Measurements from ENCODE around the gene CTNND1. TPM values are rescaled to one million over a fixed set of nuclear protein-coding genes. Genes with fewer than 3 reads are reported as not detected.

Gene CTNND1
- total and polyA plus RNA-seq, 10 of the 15 experiments (the other 5 are each of a cell fraction or from before 2014, with no cell fraction given) = 4.7 to 70.0 (median 30.0) TPM

DNA sequence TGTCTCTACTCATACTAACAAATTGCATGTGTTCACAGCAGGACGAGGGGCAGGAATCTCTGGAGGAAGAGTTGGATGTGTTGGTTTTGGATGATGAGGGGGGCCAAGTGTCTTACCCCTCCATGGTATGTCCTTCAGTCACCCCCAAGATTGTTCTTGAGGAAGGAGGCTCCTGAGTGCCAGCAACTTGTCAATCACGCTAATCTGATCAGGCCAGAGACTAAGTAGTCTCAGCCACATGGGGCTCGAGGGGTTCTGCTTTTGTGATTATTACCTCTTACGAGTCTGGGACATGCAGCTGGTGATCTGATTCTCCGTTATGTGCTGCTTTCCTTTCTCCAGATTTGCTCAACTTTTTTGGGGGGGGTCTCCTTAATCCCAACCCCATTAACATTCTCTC is 54.3 kb downstream of the CTNND1 start:
- in situ Hi-C loops (cut with MboI) = loop anchor here (25.0 kb wide), 1 partner anchor 696 kb away; the partner anchor contains the start of gene OR5B21
- RAD21 ChIA-PET (ENCODE audit: unreplicated experiment) = interaction anchor here (1.1 kb wide), 1 partner anchor 698 kb away, joined by 4 read pairs; no protein-coding TSS in a partner anchor
- CTCF ChIA-PET = no interaction called here
- no peak for TF ChIP-seq ZNF384 (IDR thresholded peaks at IDR 0.05; ENCODE audit: borderline replicate concordance, low read depth, low read length)
- TF ChIP-seq MEF2A (IDR thresholded peaks at IDR 0.05; ENCODE audit: insufficient read depth, low read depth, low read length) = no peak
- TF ChIP-seq, protein P1, sequence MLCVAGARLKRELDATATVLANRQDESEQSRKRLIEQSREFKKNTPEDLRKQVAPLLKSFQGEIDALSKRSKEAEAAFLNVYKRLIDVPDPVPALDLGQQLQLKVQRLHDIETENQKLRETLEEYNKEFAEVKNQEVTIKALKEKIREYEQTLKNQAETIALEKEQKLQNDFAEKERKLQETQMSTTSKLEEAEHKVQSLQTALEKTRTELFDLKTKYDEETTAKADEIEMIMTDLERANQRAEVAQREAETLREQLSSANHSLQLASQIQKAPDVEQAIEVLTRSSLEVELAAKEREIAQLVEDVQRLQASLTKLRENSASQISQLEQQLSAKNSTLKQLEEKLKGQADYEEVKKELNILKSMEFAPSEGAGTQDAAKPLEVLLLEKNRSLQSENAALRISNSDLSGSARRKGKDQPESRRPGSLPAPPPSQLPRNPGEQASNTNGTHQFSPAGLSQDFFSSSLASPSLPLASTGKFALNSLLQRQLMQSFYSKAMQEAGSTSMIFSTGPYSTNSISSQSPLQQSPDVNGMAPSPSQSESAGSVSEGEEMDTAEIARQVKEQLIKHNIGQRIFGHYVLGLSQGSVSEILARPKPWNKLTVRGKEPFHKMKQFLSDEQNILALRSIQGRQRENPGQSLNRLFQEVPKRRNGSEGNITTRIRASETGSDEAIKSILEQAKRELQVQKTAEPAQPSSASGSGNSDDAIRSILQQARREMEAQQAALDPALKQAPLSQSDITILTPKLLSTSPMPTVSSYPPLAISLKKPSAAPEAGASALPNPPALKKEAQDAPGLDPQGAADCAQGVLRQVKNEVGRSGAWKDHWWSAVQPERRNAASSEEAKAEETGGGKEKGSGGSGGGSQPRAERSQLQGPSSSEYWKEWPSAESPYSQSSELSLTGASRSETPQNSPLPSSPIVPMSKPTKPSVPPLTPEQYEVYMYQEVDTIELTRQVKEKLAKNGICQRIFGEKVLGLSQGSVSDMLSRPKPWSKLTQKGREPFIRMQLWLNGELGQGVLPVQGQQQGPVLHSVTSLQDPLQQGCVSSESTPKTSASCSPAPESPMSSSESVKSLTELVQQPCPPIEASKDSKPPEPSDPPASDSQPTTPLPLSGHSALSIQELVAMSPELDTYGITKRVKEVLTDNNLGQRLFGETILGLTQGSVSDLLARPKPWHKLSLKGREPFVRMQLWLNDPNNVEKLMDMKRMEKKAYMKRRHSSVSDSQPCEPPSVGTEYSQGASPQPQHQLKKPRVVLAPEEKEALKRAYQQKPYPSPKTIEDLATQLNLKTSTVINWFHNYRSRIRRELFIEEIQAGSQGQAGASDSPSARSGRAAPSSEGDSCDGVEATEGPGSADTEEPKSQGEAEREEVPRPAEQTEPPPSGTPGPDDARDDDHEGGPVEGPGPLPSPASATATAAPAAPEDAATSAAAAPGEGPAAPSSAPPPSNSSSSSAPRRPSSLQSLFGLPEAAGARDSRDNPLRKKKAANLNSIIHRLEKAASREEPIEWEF (IDR thresholded peaks at IDR 0.05; ENCODE audit: insufficient replicate concordance, low read depth, low read length) = no peak
- TF ChIP-seq, protein P2, sequence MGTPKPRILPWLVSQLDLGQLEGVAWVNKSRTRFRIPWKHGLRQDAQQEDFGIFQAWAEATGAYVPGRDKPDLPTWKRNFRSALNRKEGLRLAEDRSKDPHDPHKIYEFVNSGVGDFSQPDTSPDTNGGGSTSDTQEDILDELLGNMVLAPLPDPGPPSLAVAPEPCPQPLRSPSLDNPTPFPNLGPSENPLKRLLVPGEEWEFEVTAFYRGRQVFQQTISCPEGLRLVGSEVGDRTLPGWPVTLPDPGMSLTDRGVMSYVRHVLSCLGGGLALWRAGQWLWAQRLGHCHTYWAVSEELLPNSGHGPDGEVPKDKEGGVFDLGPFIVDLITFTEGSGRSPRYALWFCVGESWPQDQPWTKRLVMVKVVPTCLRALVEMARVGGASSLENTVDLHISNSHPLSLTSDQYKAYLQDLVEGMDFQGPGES (IDR thresholded peaks at IDR 0.05) = no peak
- no peak for TF ChIP-seq ZSCAN29 (IDR thresholded peaks at IDR 0.05)
- no peak for TF ChIP-seq ZNF274 (IDR thresholded peaks at IDR 0.05; ENCODE audit: insufficient read depth, insufficient read length)
- TF ChIP-seq, protein P3, sequence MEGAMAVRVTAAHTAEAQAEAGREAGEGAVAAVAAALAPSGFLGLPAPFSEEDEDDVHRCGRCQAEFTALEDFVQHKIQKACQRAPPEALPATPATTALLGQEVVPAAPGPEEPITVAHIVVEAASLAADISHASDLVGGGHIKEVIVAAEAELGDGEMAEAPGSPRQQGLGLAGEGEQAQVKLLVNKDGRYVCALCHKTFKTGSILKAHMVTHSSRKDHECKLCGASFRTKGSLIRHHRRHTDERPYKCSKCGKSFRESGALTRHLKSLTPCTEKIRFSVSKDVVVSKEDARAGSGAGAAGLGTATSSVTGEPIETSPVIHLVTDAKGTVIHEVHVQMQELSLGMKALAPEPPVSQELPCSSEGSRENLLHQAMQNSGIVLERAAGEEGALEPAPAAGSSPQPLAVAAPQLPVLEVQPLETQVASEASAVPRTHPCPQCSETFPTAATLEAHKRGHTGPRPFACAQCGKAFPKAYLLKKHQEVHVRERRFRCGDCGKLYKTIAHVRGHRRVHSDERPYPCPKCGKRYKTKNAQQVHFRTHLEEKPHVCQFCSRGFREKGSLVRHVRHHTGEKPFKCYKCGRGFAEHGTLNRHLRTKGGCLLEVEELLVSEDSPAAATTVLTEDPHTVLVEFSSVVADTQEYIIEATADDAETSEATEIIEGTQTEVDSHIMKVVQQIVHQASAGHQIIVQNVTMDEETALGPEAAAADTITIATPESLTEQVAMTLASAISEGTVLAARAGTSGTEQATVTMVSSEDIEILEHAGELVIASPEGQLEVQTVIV (IDR thresholded peaks at IDR 0.05; ENCODE audit: borderline replicate concordance, partially characterized antibody) = no peak
- no peak for TF ChIP-seq PML (IDR thresholded peaks at IDR 0.05; ENCODE audit: low read length)
- no peak for TF ChIP-seq SMARCA5 (IDR thresholded peaks at IDR 0.05)
- TF ChIP-seq, protein P4, sequence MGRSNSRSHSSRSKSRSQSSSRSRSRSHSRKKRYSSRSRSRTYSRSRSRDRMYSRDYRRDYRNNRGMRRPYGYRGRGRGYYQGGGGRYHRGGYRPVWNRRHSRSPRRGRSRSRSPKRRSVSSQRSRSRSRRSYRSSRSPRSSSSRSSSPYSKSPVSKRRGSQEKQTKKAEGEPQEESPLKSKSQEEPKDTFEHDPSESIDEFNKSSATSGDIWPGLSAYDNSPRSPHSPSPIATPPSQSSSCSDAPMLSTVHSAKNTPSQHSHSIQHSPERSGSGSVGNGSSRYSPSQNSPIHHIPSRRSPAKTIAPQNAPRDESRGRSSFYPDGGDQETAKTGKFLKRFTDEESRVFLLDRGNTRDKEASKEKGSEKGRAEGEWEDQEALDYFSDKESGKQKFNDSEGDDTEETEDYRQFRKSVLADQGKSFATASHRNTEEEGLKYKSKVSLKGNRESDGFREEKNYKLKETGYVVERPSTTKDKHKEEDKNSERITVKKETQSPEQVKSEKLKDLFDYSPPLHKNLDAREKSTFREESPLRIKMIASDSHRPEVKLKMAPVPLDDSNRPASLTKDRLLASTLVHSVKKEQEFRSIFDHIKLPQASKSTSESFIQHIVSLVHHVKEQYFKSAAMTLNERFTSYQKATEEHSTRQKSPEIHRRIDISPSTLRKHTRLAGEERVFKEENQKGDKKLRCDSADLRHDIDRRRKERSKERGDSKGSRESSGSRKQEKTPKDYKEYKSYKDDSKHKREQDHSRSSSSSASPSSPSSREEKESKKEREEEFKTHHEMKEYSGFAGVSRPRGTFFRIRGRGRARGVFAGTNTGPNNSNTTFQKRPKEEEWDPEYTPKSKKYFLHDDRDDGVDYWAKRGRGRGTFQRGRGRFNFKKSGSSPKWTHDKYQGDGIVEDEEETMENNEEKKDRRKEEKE (IDR thresholded peaks at IDR 0.05) = no peak
- no peak for TF ChIP-seq EED (IDR thresholded peaks at IDR 0.05; ENCODE audit: low read depth)
- no peak for TF ChIP-seq ZNF24 (IDR thresholded peaks at IDR 0.05)
- no peak for TF ChIP-seq RB1 (IDR thresholded peaks at IDR 0.05; ENCODE audit: borderline replicate concordance)

More for the DNA sequence above, 54.3 kb downstream of the CTNND1 start:
- H3K4me2 ChIP-seq (ENCODE audit: control insufficient read depth, insufficient read depth) = peak overlapping the region; percentile 59
- no peak for FAIRE-seq
- peaks cover 10% of the 10 kb centered on the region; the same call in 1 of the 2 replicates for H3K4me1 ChIP-seq (ENCODE audit: control insufficient read depth, insufficient read depth, low read length)
- intact Hi-C loops (cut with micrococcal nuclease; ENCODE audit: unreplicated experiment) = loop anchor here (5.0 kb wide), 1 partner anchor 696 kb away; no protein-coding TSS in a partner anchor
- BruUV-seq (replicated peaks) = no TSS peak
- no peaks in the 10 kb centered on the region for H3K9me3 ChIP-seq (replicated peaks; ENCODE audit: control insufficient read depth, insufficient read depth, low read length)
- H3K4me3 ChIP-seq = no peak overlapping the region
- H2AFZ ChIP-seq (ENCODE audit: control insufficient read depth, low read depth, low read length) = no peak overlapping the region
- peak overlapping the region; percentile 51 for H3K27ac ChIP-seq (ENCODE audit: control insufficient read depth, insufficient read depth)
- no peak for DNase-seq (ENCODE audit: low read depth, low spot score)
- no peak overlapping the region for H3K9ac ChIP-seq (ENCODE audit: control insufficient read depth, insufficient read depth, low read length)
- no peaks in the 10 kb centered on the region for H3K27me3 ChIP-seq (replicated peaks in 1 of 2; ENCODE audit: control insufficient read depth in 2 of 2, insufficient read depth in 2 of 2, low read length in 1 of 2)
- no peaks in the 10 kb centered on the region for H4K20me1 ChIP-seq (ENCODE audit: control insufficient read depth, insufficient read depth)
- SMC1A ChIA-PET (ENCODE audit: uncharacterized antibody, unreplicated experiment) = no interaction called here
- ATAC-seq = peak; percentile 28; the same call in 2 of the 3 replicates
- POLR2A ChIA-PET = no interaction called here
- 54% methylated on average over 5 of the region's 5 CpGs for WGBS (ENCODE audit: insufficient coverage, insufficient replicate concordance, low lambda C conversion rate, missing lambda C conversion rate)
- no peaks in the 10 kb centered on the region for H3K79me2 ChIP-seq (ENCODE audit: control insufficient read depth, insufficient read depth, low read length)
- peaks cover 6 to 26% of the 10 kb centered on the region in 2 experiments for H3K36me3 ChIP-seq (ENCODE audit: control insufficient read depth in 2 of 2, insufficient read depth in 2 of 2, low read length in 1 of 2)

All from GM12878 (cell line).